ENCODE data around the gene BHLHE40. TPM values are rescaled to one million over a fixed set of nuclear protein-coding genes. Genes with fewer than 3 reads are reported as not detected.

Gene BHLHE40
- total RNA-seq, 4 donors from 2014 or later: 16.8 to 55.5 (median 29.9) TPM

GRCh38 chr3:5013021-5013906 is 34.0 kb downstream of the BHLHE40 start:
- TF ChIP-seq CTCF (IDR thresholded peaks at IDR 0.05; ENCODE audit: low read depth): no peak

GRCh38 chr3:5014391-5014790 is 35.2 kb downstream of the BHLHE40 start:
- no peak for TF ChIP-seq CTCF (IDR thresholded peaks at IDR 0.05; ENCODE audit: low read depth)

GRCh38 chr3:5015056-5015455 is 35.8 kb downstream of the BHLHE40 start:
- TF ChIP-seq CTCF (IDR thresholded peaks at IDR 0.05; ENCODE audit: low read depth): no peak

- TF ChIP-seq CTCF (IDR thresholded peaks at IDR 0.05; ENCODE audit: low read depth): no peak
These were observed 37.2 kb downstream of the BHLHE40 start for GRCh38 chr3:5016211-5017161.

GRCh38 chr3:5017925-5018531 is 38.8 kb downstream of the BHLHE40 start:
- TF ChIP-seq CTCF (IDR thresholded peaks at IDR 0.05; ENCODE audit: low read depth): no peak

GRCh38 chr3:5019411-5020241 is 40.4 kb downstream of the BHLHE40 start:
- no peak for TF ChIP-seq CTCF (IDR thresholded peaks at IDR 0.05; ENCODE audit: low read depth)
